HG03064 (cell line): ENCODE results near the gene NAPA.

ENCODE experiments used
- ATAC-seq: cut with Tn5 transposase; IDR thresholded peaks from one replicate; pipeline ENCODE4 v1.9.1; 2021; ENCODE audit warnings: low read depth; ENCODE audit not compliant: unreplicated experiment

The NAPA gene

DNA sequence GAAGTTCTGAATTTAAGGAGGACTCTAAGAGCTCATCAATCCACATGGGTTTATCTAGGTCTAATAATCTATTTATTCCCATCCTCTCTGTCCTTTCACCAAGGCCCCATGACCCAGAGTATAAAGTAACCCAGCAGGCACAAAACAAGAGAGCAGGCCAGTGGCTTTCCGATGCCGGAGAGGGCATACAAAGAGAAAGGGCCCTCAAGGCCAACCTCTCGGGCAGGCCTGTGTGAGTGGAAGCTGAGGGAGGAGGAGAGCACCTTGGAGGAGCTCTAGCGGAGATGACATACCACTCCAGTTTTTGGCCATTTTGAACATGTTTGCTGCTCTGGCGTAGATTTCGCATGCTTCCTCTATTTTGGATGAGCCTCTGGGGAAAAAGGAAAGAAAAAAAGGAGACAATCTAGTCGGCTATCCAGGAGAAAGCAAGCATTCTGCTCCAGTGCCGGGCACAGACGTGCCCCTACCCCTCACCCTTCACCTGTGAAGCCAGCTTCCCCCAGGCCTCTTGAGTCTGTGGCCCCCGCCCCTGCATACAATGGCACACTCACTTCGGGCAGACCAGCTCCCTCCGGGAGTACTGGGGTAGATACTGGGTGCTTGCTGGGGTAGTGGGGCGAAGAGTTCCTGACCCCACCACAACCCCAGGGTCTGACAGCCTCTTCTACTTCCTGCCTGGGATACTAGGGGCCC lies 11.6 kb downstream of the NAPA start:
- ATAC-seq, result no peak

DNA sequence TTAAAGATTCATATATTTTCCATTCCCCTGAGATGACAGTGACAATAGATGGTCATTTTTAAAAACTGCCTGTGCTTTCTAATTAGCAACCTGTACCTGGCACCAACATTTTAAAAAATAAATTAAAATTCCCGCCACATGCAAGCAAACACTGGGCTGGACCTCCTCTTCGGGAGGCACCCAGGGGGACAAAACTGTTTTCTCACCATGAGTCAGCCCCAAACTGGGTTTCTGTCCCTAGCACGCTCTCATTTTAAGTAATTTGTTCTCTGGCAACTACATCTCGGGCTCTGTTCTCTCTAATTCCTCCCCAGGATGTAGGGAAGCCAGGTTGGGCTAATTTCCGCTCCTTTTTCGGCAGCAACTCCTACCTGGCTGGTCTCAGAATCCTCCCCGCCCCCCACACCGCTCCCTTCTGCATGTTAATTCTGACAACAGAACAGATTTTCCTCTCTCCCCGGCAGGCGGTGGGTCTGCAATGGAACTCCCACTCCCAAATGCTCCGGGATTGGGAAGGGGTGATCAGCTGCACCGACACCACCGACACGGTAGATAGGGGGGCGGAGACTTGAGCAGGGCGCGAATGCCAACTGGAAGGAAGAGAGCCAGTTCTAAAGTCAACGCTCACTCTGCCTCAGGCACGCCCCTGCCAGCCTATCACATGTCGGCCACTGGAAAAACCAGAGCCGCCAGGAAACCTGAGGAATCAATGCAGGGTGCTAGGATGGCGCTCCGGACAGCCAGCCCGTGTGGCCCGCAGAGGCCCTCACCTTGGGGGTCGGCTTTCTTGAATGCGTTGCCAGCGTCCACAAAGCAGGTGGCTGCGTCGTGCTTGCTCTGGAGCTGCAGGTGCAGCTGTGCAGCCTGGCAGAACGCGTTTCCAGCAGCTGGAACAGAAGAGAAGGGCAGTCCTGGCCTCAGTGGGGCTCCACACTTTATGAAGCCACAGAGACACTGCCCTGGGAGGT lies 14.7 kb downstream of the NAPA start:
- no peak for ATAC-seq

DNA sequence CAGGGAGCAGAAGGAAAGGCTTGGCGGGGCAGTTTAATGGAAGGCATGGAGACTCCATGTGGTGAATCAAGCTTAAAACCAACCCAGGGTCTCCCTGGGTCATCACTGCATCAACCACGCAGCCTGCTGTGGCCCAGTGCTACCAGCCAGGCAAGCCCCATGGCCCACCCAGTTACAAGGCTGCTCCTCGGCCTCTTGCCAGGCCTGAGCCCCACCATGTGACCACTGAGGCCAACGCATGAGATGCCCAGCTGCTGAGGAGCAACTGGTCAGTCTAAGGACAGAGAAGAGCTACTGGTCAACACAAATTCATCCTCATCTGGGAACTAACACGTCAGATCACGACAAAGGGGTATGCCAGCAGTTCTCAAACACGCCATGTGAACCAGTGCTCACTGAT lies 15.5 kb downstream of the NAPA start:
- no peak for ATAC-seq

DNA sequence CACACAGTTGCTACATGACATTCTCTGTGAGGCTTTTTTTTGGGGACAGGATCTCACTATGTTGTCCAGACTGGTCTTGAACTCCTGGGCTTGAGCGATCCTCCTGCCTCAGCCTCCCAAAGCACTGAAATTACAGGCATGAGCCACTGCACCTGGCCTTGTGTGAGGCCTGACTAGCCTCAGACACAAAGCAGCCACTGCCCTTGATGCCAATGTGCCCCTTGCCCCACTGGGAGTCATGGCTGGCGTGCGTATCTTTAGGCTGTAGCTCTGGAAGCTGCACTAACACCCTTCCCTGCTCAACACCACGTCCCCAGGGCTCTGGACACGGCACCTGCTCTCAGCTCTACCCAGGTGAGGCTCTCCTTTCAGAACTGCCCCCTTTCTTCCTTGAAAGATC lies 16.3 kb downstream of the NAPA start:
- ATAC-seq, result no peak

DNA sequence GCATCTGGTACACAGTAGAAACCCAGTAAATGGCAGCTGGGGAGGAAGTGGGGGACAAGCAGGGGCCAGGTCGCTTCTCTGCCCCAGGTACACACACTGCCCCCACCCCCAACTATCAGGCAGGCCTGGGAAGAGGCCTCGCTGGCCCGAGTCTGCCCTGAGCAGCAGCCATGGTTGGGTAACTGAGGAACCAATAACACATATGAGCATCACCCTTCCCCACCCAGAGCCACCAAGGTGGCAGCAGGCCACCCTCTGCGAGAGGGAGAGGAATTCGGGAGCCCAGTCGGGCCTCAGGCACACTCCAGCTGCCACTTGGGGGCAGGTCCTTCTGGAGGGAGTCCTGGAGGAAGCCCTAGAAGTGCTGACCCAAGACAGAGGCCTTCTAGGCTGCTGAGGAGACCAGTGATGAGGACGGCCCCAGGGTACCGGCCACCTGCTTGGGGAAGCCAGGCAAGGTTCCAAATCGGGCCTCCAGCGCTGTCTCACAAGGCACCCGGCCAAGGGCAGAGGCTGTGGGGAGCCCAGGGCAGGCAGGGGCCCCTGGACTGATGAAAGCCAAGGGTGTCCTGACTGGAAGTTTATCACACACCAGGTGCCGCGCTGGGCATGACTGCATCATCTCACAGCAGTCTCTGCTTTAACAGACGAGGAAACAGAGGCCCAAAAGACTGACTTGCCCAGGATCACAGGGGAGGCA lies 16.9 kb downstream of the NAPA start:
- no peak for ATAC-seq

DNA sequence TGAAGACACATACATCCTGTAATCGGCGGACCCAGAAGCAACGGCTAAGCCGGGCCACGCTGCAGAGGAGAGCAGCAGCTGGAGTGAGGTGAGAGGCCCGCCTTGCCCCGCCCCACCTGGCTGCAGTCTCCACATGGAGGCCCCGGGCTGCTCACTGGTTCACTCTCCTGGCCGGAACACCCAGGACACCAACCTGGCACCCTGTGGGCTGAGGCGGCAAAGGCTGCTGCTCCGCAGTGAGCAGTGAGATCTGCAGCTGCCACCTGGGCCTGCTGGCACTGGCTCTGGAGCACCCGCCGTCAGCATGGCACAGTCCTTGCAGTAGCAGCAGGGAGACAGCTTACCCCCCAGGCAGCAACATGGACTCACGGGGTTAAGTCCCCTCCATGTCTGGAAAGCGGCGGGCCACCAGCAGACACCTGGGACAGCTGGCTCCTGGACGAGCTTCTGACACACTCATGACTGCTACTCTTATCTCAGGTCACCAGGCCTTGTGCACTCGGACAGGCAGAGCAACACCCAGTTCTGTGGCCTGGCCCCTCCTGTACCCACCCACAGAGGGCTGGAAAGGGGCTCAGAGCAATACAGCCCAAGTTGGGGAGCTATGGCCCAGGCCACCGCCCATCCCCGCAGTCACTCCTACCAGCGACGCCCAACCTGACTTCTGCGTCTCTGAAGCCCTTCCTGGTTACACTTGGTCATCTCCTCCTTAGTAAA lies 17.7 kb downstream of the NAPA start:
- no peak for ATAC-seq

DNA sequence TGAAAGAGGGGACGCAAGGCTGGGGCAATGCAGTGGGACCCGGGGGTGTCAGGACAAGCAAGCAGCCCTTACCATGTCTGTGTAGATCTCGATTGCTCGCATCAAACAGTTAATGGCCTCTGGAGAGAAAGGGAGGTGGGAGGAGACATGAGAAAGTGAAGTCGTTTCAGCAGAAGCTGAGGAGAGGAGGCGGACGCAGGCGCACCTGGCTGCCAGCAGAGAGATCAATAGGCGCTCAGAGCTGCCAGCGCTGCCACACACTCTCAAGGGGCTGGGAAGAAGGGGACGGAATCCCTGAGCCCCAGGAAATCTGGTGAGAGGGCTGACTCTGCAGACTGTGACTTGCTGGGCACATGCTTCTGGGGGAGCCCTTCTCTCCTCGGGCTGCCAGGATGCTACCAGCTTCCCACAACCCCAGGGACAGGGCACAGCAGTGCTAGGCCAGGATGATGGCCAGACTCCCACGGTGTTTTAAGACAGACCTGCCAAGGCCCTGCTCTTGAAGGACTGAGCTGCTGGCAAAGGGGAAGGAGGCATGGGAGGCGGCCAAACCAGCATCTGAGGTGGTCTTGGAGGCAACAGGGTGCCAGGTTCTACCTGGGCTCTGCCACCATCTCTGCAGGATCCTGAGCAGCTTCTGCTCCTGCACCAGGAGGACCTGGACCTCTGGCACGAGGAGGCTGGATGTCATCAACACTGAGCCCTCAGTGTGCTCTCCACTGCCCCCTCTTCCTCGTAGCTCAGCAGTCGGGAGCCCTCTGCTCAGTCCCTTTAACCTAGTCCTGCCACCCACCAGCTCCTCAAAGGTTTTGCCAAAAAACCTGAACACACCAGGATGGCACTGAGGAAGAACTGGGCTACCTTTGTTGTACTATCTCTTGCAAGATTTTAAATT lies 19.1 kb downstream of the NAPA start:
- ATAC-seq, result no peak

DNA sequence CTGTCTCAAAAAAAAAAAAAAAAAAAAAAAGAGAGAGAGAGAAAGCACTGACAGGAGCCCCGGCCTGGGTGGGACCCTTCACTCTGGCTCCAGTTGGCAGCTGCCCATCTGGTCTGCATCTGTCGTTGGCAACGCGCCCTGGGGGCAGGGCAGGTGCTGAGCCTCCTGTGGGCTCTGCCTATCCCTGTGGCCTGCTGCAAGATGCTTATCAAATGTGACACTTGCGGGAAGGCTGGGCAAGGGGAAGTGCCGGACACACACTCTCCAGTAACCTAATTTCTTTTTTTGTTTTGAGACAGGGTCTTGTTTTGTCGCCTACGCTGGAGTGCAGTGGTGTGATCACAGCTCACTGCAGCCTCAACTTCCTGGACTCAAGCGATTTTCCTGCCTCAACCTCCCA lies 20.1 kb downstream of the NAPA start:
- no peak for ATAC-seq

DNA sequence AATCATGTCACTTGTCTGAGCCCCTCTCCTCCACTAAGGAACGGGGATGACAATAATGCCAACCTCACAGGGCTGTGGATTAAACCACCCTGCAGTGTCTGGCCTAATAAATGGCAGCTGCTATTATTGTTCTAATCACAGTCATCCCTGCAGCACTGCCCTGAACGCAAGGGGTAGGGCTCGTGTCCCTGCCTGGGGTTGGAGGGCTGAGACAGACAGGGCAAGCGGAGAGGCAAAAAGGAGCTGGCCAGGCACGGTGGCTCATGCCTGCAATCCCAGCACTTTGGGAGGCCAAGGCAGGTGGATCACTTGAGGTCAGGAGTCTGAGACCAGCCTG lies 20.7 kb downstream of the NAPA start:
- no peak for ATAC-seq

DNA sequence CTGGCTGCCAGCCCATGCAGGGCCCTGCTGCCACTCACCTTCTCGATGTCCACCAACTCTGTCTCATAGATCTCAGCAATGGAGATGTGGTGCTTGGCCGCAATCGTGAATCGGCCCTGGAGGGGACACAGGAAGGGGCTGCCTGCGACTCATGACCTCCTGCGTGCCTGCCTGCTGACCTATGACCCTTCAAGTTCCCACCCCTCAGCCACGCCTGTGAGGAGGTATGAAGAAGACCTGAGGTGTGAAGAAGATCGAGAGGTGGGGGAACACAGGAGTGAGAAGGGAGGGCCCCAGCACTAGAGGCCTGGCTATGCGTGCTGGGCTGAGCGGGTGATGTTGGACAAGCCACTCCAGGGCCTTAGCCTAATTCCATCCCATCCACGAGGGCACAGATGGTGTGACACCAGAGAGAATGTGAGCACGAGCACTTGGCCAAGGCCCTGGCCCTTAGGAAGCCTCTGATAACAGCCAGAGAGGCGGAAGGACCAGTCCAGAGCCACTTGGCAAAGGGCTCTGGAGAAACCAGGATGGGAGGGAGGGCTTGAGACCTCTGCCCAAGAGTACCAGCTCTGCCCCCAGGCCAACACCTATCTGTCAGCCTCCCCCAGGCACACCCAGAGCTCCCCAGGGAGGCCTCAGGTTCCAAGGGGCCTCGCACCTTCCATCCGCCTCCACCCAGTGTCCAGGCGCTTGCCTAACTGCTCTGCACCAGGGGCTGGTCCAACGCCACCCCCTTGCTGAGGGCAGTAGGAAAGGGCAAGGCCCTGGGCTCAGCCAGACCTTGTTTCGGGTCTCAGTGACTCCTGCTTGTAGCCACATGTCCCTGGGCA lies 21.3 kb downstream of the NAPA start:
- ATAC-seq, result no peak

DNA sequence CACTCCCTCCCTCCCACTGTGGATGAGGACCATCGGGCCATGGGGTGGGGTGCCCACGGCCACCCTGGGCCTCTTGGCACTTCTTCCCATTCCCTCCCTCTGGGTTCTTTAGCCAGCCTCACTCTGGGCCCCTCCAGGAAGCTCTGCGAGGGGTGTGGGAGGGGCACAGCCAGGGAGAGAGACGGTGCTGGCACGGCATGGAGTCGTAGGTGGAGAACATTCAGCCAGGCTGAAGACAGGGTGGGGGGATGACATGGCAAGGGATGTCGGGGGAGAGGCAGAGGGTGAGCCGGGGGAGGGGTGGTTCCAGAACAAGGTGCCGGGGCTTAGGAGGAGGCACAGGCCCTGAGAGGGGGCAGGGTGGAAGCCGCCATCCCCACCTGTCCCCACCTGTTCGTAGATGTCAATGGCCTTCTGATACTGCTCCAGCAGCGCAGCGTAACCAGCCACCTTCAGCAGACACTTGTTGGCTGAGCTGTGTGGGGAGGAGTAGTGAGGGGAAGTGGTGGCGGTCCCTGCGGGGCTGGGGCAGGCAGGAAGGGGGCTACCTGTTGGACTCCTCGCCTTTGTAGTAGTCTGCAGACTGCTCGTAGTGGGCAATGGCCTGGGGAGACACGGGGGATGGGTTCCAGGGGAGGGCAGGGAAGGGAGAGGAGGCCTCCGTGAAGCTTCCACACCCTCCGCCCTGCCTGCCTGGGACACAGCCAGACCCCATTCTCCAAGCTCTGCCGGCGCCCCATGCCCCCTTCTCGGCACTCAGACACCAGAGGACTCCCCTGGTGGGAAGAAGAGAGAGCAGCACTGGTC lies 22.1 kb downstream of the NAPA start:
- ATAC-seq, result no peak

DNA sequence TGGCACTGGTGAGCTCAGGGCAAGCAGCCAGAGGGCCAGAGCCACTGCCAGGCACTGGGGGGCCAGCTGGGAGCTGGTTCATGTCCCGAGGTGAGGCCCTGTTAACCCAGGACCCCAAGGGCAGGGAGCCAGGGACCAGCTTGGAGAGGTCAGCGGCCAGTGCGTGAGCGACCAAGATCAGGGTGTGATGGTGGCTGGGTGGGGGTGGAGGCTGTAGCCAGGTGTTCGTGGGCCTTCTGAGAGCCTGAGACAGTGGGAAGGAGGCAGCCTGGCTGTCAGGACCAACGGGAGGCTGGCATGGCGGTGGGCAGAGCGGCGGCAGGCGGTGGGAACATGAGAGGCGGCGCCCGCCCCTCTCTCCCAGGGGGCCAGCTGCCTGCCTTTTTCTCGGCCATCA lies 22.7 kb downstream of the NAPA start:
- no peak for ATAC-seq

DNA sequence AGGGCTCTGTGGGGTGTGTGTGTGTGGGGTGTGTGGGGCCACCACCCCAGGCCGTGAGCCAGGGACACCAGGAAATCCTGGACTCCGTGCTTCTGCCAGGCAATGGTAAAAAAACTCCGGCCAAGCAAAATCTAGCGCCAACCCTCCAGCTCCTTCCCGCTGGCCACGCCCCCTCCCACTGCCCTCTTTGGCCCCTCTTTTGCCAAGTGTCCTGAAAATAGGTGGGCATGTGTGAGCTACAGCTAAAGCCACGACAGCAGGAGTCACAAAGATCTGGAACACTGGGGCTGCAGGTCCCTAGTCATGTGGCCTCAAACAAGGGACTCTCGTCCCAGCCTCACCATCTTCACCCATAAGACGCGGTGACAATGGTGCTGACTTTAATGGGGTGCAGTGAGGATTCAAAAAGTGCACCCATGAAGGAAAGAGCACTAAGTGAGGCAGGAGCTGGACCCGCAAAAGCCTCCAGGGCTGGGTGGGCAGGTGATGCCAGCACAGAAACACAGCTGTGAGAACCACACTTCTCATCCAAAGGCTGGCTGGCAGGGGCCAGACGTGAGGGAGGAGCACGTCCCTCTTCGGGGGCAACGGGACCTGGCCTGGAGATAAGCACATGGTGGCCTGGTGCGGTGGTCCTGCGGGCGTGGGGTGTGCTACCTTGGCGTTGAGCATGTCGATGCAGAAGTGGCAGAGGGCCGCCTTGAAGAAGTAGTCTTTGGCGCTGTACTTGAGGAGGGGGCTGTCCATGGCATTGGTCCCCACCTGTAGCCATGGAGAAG lies 23.3 kb downstream of the NAPA start:
- ATAC-seq, result no peak

DNA sequence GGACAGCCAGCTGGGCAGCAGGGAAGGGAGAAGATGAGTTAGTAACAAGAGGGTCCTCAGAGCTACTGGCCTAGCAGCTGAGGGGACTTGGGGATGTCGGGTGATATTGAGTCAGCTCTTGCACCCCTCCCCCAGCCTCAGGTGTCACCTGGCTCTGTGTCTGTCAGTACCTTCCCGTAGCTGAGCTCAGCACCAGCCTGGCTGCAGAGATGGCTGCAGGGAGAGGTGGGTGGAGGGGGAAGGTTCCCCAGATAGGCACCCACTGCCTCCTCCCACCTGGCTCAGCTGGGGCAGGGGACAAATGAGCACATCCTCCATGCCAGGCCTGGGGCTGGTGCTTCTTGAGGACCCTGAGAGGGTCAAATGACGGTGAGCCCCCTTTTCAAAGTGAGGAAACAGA lies 24.0 kb downstream of the NAPA start:
- no peak for ATAC-seq

DNA sequence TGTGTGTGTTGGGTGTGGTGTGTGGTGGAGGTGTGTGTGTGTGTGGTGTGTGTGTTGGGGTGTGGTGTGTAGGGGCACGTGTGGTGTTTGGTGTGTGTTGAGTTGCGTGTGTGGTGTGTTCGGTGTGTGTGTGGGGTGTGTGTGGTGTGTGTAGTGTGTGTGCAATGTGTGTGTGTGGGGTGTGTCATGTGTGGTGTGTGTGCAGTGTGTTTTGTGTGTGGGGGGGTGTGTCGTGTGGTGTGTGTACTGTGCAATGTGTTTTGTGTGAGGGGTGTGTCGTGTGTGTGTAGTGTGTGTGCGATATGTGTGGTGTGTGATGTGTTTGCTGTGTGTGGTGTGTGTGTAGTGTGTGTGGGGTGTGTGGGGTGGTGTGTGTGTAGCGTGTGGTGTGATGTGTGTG lies 24.8 kb downstream of the NAPA start:
- ATAC-seq, result no peak

DNA sequence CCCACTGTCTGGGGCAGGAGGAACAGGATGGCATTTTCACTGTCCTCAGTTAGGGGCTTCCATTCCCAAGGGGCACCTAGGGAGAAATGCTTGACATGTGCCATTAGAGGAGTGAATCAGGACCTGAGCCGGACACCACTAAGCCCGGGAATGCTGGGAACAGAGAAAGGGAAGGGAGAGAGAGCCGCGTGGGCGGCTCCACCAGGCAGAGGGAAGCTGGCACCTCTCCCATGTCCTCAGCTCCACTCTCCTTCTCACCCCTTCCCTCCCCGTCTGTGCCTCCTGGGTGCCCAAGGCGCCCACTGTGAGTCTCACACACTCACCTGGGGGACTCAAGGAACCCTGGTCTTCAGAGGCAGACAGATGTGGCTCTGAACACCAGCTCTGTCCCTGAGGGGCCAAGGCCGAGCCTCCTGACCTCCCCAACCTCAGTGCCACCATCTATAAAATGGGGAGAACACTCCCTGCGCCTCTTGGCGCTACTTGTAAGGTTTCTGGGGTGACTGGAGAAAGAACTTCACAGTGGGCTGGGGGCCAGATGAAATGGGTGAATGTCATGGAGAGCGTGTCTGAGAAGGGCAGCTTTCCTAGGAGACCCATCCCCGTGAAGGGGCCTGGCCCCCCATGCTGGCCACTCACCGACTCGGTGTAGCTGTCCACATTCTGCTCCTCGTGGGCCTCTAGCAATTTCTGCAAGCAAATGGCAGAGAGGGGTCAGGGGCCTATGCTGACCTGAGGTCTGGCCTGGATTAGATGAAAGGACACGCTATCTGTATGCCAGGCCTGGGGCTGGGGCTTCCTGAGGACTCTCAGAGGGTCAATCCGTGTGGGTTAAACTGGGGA lies 25.6 kb downstream of the NAPA start:
- no peak for ATAC-seq
